GM10266 (cell line): Measurements from ENCODE around the gene QKI.
"Not testable (repeated sequence)": the region's sequence is repeated elsewhere in the genome, so short reads cannot be mapped to it uniquely, and the experiment has no call there.

ENCODE experiments used
- DNase-seq: peaks from one replicate; pipeline ENCODE4 v3.0.0; 2012; ENCODE audit errors: extremely low spot score
- CTCF ChIP-seq: IDR thresholded peaks from 2 replicates; pipeline ENCODE4 v1.5.1; 2012; ENCODE audit warnings: mild to moderate bottlenecking, low read depth; ENCODE audit not compliant: control insufficient read depth, insufficient read depth; ENCODE audit errors: missing control alignments

QKI gene

GRCh38 chr6:163373240-163373639 lies 41.3 kb upstream of the QKI start:
- no peak for TF ChIP-seq CTCF
- no peak for DNase-seq

- DNase-seq = no peak
- no peak for TF ChIP-seq CTCF
Observed at GRCh38 chr6:163375361-163375760, 39.2 kb upstream of the QKI start.

GRCh38 chr6:163376187-163376586 lies 38.3 kb upstream of the QKI start:
- DNase-seq = no peak
- TF ChIP-seq CTCF = no peak

GRCh38 chr6:163377561-163377960 lies 37.0 kb upstream of the QKI start:
- no peak for TF ChIP-seq CTCF

GRCh38 chr6:163380216-163380615 lies 34.3 kb upstream of the QKI start:
- TF ChIP-seq CTCF = no peak
- no peak for DNase-seq

More at GRCh38 chr6:163377561-163377960, 37.0 kb upstream of the QKI start:
- DNase-seq = no peak

- no peak for TF ChIP-seq CTCF
- no peak for DNase-seq
Observed at GRCh38 chr6:163381118-163381756, 33.3 kb upstream of the QKI start.

GRCh38 chr6:163383396-163383795 lies 31.1 kb upstream of the QKI start:
- not testable (repeated sequence) for DNase-seq

- no peak for TF ChIP-seq CTCF
- DNase-seq = no peak
Observed at GRCh38 chr6:163383912-163384311, 30.6 kb upstream of the QKI start.
